Keratinocyte (primary cell): Measurements from ENCODE around the gene SLC30A1. TPM values are rescaled to one million over a fixed set of nuclear protein-coding genes. Genes with fewer than 3 reads are reported as not detected.

ENCODE experiments used
- DNase-seq: peaks from one replicate; pipeline ENCODE4 v3.0.0-alpha.2; 2011; ENCODE audit warnings: low read depth, missing footprints, low spot score
- FAIRE-seq: peaks from 2 replicates; lab custom pipeline; 2011; peaks lifted over from hg19 to GRCh38; lab: Jason Lieb, UNC
- H2AFZ ChIP-seq: 2 replicates; pipeline ENCODE4 v1.6.0; 2012; ENCODE audit warnings: low read length, control low read depth, inconsistent platforms; ENCODE audit not compliant: control insufficient read depth
- H3K27ac ChIP-seq: 2 replicates; pipeline ENCODE4 v1.5.1; 2011; ENCODE audit warnings: low read length; ENCODE audit not compliant: control insufficient read depth, insufficient read depth
- H3K27me3 ChIP-seq: 3 replicates; pipeline ENCODE4 v1.6.0; 2011; ENCODE audit warnings: low read length; ENCODE audit not compliant: control insufficient read depth, insufficient read depth; ENCODE audit errors: extremely low read depth
- H3K36me3 ChIP-seq, 2 experiments: 2 replicates in 1 of 2; 3 replicates in 1 of 2; pipeline ENCODE4 v1.5.1; 2011; ENCODE audit warnings: low read length in 2 of 2, mild to moderate bottlenecking in 1 of 2; ENCODE audit not compliant: control insufficient read depth in 2 of 2, insufficient read depth in 2 of 2; ENCODE audit errors: extremely low read depth in 1 of 2
- H3K4me1 ChIP-seq: 3 replicates; pipeline ENCODE4 v1.5.1; 2011; ENCODE audit warnings: low read length; ENCODE audit not compliant: control insufficient read depth, insufficient read depth; ENCODE audit errors: extremely low read depth
- H3K4me2 ChIP-seq: 3 replicates; pipeline ENCODE4 v1.6.0; 2011; ENCODE audit warnings: low read depth, low read length; ENCODE audit not compliant: control insufficient read depth, insufficient read depth; ENCODE audit errors: extremely low read depth
- H3K4me3 ChIP-seq, 3 experiments: fragments of 200-600 bp in 1 of 3; sonication (generic) in 1 of 3; 2 replicates in 2 of 3; 3 replicates in 1 of 3; pipeline ENCODE4 v1.5.1; 2011 to 2016; ENCODE audit warnings: low read length in 3 of 3, mild to moderate bottlenecking in 3 of 3, control low read depth in 2 of 3, inconsistent platforms in 1 of 3, low read depth in 1 of 3, mixed read lengths in 1 of 3, mixed run types in 1 of 3, moderate library complexity in 1 of 3; ENCODE audit not compliant: control insufficient read depth in 2 of 3, insufficient read depth in 2 of 3; ENCODE audit errors: extremely low read depth in 1 of 3
- H3K79me2 ChIP-seq: 2 replicates; pipeline ENCODE4 v1.6.0; 2012; ENCODE audit warnings: low read length; ENCODE audit not compliant: control insufficient read depth, insufficient read depth
- H3K9ac ChIP-seq: 3 replicates; pipeline ENCODE4 v1.6.0; 2011; ENCODE audit warnings: low read length; ENCODE audit not compliant: control insufficient read depth, insufficient read depth; ENCODE audit errors: extremely low read depth
- H3K9me1 ChIP-seq: 3 replicates; pipeline ENCODE4 v1.6.0; 2011; ENCODE audit warnings: low read length; ENCODE audit not compliant: control insufficient read depth, insufficient read depth; ENCODE audit errors: extremely low read depth
- H3K9me3 ChIP-seq: 2 replicates; pipeline ENCODE4 v1.5.1; 2012; ENCODE audit warnings: low read depth, low read length; ENCODE audit not compliant: control insufficient read depth
- H4K20me1 ChIP-seq: 3 replicates; pipeline ENCODE4 v1.6.0; 2011; ENCODE audit warnings: low read length; ENCODE audit not compliant: control insufficient read depth, insufficient read depth; ENCODE audit errors: extremely low read depth
- CTCF ChIP-seq, 3 experiments: IDR thresholded peaks in 1 of 3; conservative IDR thresholded peaks in 1 of 3; optimal IDR thresholded peaks in 1 of 3; 2 replicates in 2 of 3; 3 replicates in 1 of 3; pipeline versions ENCODE3 to v1.5.1; 2011; ENCODE audit warnings: low read length in 3 of 3, mild to moderate bottlenecking in 3 of 3, moderate library complexity in 2 of 3, control low read depth in 1 of 3, inconsistent platforms in 1 of 3; ENCODE audit not compliant: insufficient read depth in 2 of 3; ENCODE audit errors: extremely low read depth in 1 of 3
- EZH2 ChIP-seq: IDR thresholded peaks from one replicate; pipeline ENCODE4 v1.6.1; 2012; ENCODE audit warnings: inconsistent platforms, mild to moderate bottlenecking, low read length, moderate library complexity
- dilution Hi-C: fragments of 300-500 bp; cut with MboI; formaldehyde crosslinking; loops from one replicate; pipeline ENCODE4 v1.7.0; 2020; ENCODE audit warnings: low sequenced_read_pairs; ENCODE audit not compliant: extremely low pct_ligation_motif_present
- polyA plus RNA-seq, 5 experiments: library from polyadenylated mRNA; depleted of rRNA in 3 of 5; stranded (reverse) in 3 of 5; stranded (forward) in 1 of 5; unstranded in 1 of 5; fragments of >200 nt; gene quantifications; 1 replicate in 1 of 5; 2 replicates in 3 of 5; 3 replicates in 1 of 5; pipeline versions ENCODE4 v1.2.1 to v1.2.3, GENCODE V29; 2011 to 2012; ENCODE audit warnings: missing spikeins in 2 of 5, low read depth in 1 of 5, low replicate concordance in 1 of 5

The SLC30A1 gene
- polyA plus RNA-seq, 1 donor (not counting 4 experiments of a cell fraction or from before 2014, with no cell fraction given) = 17.2 TPM

GRCh38 chr1:211620097-211620496 is 41.1 kb upstream of the SLC30A1 start:
- FAIRE-seq = no peak
- dilution Hi-C loops = no loop called here

GRCh38 chr1:211619033-211619996 is 40.4 kb upstream of the SLC30A1 start:
- H3K9me1 ChIP-seq = no peaks in the 10 kb centered on the region
- no peak for FAIRE-seq

More at GRCh38 chr1:211620097-211620496, 41.1 kb upstream of the SLC30A1 start:
- no peak overlapping the region for H3K27ac ChIP-seq
- TF ChIP-seq EZH2 = no peak
- no peak for TF ChIP-seq CTCF (optimal IDR thresholded peaks at IDR 0.05 in 1 of 3, IDR thresholded peaks at IDR 0.05 in 1 of 3, conservative IDR thresholded peaks at IDR 0.05 in 1 of 3; ENCODE audit: extremely low read depth in 1 of 3, insufficient read depth in 2 of 3, low read length in 3 of 3)
- H3K4me2 ChIP-seq = no peak overlapping the region
- H4K20me1 ChIP-seq = no peaks in the 10 kb centered on the region
- no peak for DNase-seq
- H3K9me3 ChIP-seq = no peaks in the 10 kb centered on the region
- H2AFZ ChIP-seq = no peak overlapping the region
- H3K79me2 ChIP-seq = no peaks in the 10 kb centered on the region
- H3K27me3 ChIP-seq = peaks cover 11% of the 10 kb centered on the region
- H3K4me3 ChIP-seq = no peak overlapping the region
- no peak overlapping the region for H3K9ac ChIP-seq
- no peaks in the 10 kb centered on the region for H3K4me1 ChIP-seq
- H3K9me1 ChIP-seq = no peaks in the 10 kb centered on the region
- H3K36me3 ChIP-seq = no peaks in the 10 kb centered on the region

More at GRCh38 chr1:211619033-211619996, 40.4 kb upstream of the SLC30A1 start:
- Histone ChIP-seq H4K20me1 (no peaks in the 10 kb centered on the region), H3K4me3 (no peak overlapping the region), H3K27ac (no peak overlapping the region), H3K27me3 (peaks cover 11% of the 10 kb centered on the region), H2AFZ (no peak overlapping the region), H3K4me2 (no peak overlapping the region), H3K79me2 (no peaks in the 10 kb centered on the region), H3K9me3 (no peaks in the 10 kb centered on the region), H3K36me3 (no peaks in the 10 kb centered on the region), H3K9ac (no peak overlapping the region), H3K4me1 (no peaks in the 10 kb centered on the region)
- TF ChIP-seq EZH2 (no peak), CTCF (optimal IDR thresholded peaks at IDR 0.05 in 1 of 3, IDR thresholded peaks at IDR 0.05 in 1 of 3, conservative IDR thresholded peaks at IDR 0.05 in 1 of 3; ENCODE audit: extremely low read depth in 1 of 3, insufficient read depth in 2 of 3, low read length in 3 of 3) (no peak)
- dilution Hi-C loops = no loop called here
- no peak for DNase-seq
